Measurements from ENCODE around the gene ADARB1.

DNA sequence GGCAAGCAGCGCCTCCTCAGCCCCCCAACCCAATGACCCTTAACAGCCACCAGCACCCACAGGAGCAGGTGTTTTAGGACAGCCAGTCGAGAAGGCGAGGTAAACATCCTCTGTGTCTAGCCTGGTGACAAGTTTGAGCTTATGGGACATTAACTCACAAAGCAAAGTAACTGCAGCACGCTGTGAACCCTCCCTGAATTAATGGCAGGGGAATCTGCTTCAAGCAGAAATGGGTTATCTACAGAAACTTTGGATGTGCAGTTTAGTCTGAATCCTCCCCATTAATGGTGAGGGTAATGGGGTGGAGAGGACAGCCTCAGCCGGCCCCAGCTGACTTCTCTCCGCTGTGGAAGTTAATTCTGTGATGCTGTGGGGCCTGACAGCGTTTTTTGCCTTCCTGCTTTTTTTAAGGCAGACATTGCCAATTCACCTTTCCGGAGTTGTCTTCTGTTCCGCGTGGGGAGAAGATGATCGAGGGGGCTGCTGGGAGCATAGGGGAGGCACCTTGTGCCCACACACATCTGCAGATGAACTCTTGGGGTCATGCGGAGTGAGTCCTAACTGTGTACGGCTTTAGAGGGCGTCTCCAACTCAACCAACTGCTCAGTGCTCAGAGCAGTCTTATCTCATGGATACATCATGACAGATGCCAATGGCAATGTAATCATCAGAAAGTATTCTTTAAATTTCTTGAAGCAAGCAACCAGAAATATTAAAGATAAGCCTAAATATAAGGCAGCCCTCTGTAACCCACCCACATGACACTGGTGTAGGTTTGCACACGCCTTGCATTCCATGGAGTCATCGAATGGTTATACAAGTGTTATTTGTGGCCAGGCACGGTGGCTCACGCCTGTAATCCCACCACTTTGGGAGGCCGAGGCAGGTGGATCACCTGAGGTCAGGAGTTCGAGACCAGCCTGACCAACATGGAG is 172.3 kb downstream of the ADARB1 start:
- TF ChIP-seq, protein P1, sequence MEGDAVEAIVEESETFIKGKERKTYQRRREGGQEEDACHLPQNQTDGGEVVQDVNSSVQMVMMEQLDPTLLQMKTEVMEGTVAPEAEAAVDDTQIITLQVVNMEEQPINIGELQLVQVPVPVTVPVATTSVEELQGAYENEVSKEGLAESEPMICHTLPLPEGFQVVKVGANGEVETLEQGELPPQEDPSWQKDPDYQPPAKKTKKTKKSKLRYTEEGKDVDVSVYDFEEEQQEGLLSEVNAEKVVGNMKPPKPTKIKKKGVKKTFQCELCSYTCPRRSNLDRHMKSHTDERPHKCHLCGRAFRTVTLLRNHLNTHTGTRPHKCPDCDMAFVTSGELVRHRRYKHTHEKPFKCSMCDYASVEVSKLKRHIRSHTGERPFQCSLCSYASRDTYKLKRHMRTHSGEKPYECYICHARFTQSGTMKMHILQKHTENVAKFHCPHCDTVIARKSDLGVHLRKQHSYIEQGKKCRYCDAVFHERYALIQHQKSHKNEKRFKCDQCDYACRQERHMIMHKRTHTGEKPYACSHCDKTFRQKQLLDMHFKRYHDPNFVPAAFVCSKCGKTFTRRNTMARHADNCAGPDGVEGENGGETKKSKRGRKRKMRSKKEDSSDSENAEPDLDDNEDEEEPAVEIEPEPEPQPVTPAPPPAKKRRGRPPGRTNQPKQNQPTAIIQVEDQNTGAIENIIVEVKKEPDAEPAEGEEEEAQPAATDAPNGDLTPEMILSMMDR (IDR thresholded peaks at IDR 0.05) = no peak
- TF ChIP-seq POLR2A (IDR thresholded peaks at IDR 0.05) = no peak
